ENCODE measurements around the gene BAG3.
"Not testable (repeated sequence)": the region's sequence is repeated elsewhere in the genome, so short reads cannot be mapped to it uniquely, and the experiment has no call there.

Gene BAG3

GRCh38 chr10:119650692-119651513 is at the start of gene BAG3:
TSS of gene BAG3 (plus strand) at chr10:119651380. CDS start at chr10:119651676, 296 bp downstream.
- Histone ChIP-seq H3K4me3 (ENCODE audit: low read length) (peak within 1 kb of the TSS; percentile 73), H3K27ac (ENCODE audit: low read length) (peak within 1 kb of the TSS; percentile 1), H3K36me3 (ENCODE audit: control insufficient read depth, low read depth, low read length) (no peaks in the 10 kb centered on the region), H3K4me1 (ENCODE audit: control insufficient read depth, low read depth, low read length) (peaks cover 11% of the 10 kb centered on the region), H3K27me3 (ENCODE audit: control insufficient read depth, insufficient read depth, low read length) (peaks cover 7% of the 10 kb centered on the region), H3K9ac (ENCODE audit: low read length) (peak within 1 kb of the TSS; percentile 85), H3K9me3 (ENCODE audit: control insufficient read depth, low read depth, low read length) (no peaks in the 10 kb centered on the region)

GRCh38 chr10:119602241-119603095 is 48.7 kb upstream of the BAG3 start:
- Histone ChIP-seq H3K9me3 (ENCODE audit: control insufficient read depth, low read depth, low read length) (no peaks in the 10 kb centered on the region), H3K9ac (ENCODE audit: low read length) (no peak overlapping the region), H3K4me3 (ENCODE audit: low read length) (no peak overlapping the region), H3K4me1 (ENCODE audit: control insufficient read depth, low read depth, low read length) (peaks cover 5% of the 10 kb centered on the region), H3K27ac (ENCODE audit: low read length) (no peak overlapping the region), H3K27me3 (ENCODE audit: control insufficient read depth, insufficient read depth, low read length) (no peaks in the 10 kb centered on the region), H3K36me3 (ENCODE audit: control insufficient read depth, low read depth, low read length) (no peaks in the 10 kb centered on the region)

- Histone ChIP-seq H3K9ac (ENCODE audit: low read length) (no peak overlapping the region), H3K4me1 (ENCODE audit: control insufficient read depth, low read depth, low read length) (no peaks in the 10 kb centered on the region), H3K4me3 (ENCODE audit: low read length) (no peak overlapping the region), H3K27me3 (ENCODE audit: control insufficient read depth, insufficient read depth, low read length) (peaks cover 6% of the 10 kb centered on the region), H3K27ac (ENCODE audit: low read length) (no peak overlapping the region), H3K9me3 (ENCODE audit: control insufficient read depth, low read depth, low read length) (no peaks in the 10 kb centered on the region), H3K36me3 (ENCODE audit: control insufficient read depth, low read depth, low read length) (no peaks in the 10 kb centered on the region)
Measured at GRCh38 chr10:119604468-119604867, 46.7 kb upstream of the BAG3 start.

DNA sequence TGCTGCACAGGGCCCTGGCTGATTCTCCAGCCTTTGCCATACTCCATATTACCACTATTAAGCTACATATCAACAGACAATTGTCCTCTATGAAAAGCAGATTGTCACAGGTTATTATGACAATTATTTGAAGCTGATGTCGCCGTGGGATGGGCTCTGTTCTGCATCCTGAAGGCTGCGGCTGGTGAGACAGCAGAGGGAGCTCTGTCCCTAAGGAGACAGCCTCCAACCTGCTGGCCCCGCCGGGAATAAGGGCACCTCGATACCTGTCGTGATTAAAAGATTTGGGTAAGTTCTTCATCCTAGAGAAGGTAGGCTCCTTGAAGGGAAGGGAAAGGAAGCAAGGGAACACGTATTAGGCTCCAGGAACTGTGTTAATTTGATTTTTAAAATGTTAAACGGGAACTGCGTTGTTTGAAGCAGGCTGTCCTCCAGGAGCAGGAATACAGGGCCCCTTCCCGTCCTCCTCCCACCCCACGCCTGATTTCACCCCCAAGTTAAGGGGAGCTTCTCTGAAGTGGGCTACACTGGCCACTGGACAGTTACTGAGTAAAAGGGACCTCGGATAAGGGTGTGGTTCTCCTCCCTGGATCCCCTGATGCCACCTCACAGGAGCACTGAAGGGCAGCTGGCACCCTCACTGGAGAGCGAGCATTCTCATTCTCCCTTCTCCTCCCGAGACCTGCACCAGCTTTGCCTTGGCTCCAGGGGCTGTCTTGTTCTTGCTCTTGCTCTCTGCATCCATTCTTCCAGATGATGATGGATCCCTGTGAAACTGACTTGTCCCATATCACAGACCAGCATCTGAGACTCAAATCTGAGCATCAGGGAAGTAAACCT is 42.6 kb upstream of the BAG3 start:
- Histone ChIP-seq H3K9me3 (ENCODE audit: control insufficient read depth, low read depth, low read length) (no peaks in the 10 kb centered on the region), H3K4me3 (ENCODE audit: low read length) (no peak overlapping the region), H3K4me1 (ENCODE audit: control insufficient read depth, low read depth, low read length) (no peaks in the 10 kb centered on the region), H3K36me3 (ENCODE audit: control insufficient read depth, low read depth, low read length) (no peaks in the 10 kb centered on the region), H3K27me3 (ENCODE audit: control insufficient read depth, insufficient read depth, low read length) (peaks cover 6% of the 10 kb centered on the region), H3K27ac (ENCODE audit: low read length) (no peak overlapping the region), H3K9ac (ENCODE audit: low read length) (no peak overlapping the region)

- Histone ChIP-seq H3K36me3 (ENCODE audit: control insufficient read depth, low read depth, low read length) (no peaks in the 10 kb centered on the region), H3K4me3 (ENCODE audit: low read length) (no peak overlapping the region), H3K27ac (ENCODE audit: low read length) (no peak overlapping the region), H3K9ac (ENCODE audit: low read length) (no peak overlapping the region), H3K4me1 (ENCODE audit: control insufficient read depth, low read depth, low read length) (no peaks in the 10 kb centered on the region), H3K9me3 (ENCODE audit: control insufficient read depth, low read depth, low read length) (no peaks in the 10 kb centered on the region), H3K27me3 (ENCODE audit: control insufficient read depth, insufficient read depth, low read length) (peaks cover 6% of the 10 kb centered on the region)
Measured at GRCh38 chr10:119609516-119609915, 41.7 kb upstream of the BAG3 start.

GRCh38 chr10:119611433-119611832 is 39.7 kb upstream of the BAG3 start:
- no peaks in the 10 kb centered on the region for H3K4me1 ChIP-seq (ENCODE audit: control insufficient read depth, low read depth, low read length)
- H3K27me3 ChIP-seq (ENCODE audit: control insufficient read depth, insufficient read depth, low read length) = peaks cover 6% of the 10 kb centered on the region
- H3K9ac ChIP-seq (ENCODE audit: low read length) = no peak overlapping the region
- no peak overlapping the region for H3K27ac ChIP-seq (ENCODE audit: low read length)
- no peaks in the 10 kb centered on the region for H3K9me3 ChIP-seq (ENCODE audit: control insufficient read depth, low read depth, low read length)
- H3K4me3 ChIP-seq (ENCODE audit: low read length) = no peak overlapping the region
- H3K36me3 ChIP-seq (ENCODE audit: control insufficient read depth, low read depth, low read length) = no peaks in the 10 kb centered on the region

DNA sequence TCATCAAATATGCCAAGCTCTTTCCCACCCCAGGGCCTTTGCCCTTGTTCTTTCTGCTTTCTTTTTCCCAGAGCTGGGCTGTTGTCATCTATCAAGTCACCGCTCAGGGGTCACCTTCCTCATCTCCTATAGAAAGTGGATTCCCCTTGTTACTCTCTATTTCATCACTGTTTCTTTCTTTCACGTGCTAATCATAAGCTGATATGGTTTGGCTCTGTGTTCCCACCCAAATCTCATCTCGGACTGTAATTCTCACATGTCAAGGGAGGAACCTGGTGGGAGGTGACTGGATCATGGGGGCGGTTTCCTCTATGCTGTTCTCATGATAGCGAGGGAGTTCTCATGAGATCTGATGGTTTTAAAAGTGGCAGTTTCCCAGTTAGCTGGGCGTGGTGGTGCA is 37.4 kb upstream of the BAG3 start:
- Histone ChIP-seq H3K4me3 (ENCODE audit: low read length) (no peak overlapping the region), H3K9ac (ENCODE audit: low read length) (no peak overlapping the region), H3K36me3 (ENCODE audit: control insufficient read depth, low read depth, low read length) (no peaks in the 10 kb centered on the region), H3K27me3 (ENCODE audit: control insufficient read depth, insufficient read depth, low read length) (peaks cover 3% of the 10 kb centered on the region), H3K9me3 (ENCODE audit: control insufficient read depth, low read depth, low read length) (no peaks in the 10 kb centered on the region), H3K4me1 (ENCODE audit: control insufficient read depth, low read depth, low read length) (no peaks in the 10 kb centered on the region), H3K27ac (ENCODE audit: low read length) (no peak overlapping the region)

GRCh38 chr10:119614686-119615085 is 36.5 kb upstream of the BAG3 start:
- no peaks in the 10 kb centered on the region for H3K9me3 ChIP-seq (ENCODE audit: control insufficient read depth, low read depth, low read length)
- H3K27ac ChIP-seq (ENCODE audit: low read length) = no peak overlapping the region

DNA sequence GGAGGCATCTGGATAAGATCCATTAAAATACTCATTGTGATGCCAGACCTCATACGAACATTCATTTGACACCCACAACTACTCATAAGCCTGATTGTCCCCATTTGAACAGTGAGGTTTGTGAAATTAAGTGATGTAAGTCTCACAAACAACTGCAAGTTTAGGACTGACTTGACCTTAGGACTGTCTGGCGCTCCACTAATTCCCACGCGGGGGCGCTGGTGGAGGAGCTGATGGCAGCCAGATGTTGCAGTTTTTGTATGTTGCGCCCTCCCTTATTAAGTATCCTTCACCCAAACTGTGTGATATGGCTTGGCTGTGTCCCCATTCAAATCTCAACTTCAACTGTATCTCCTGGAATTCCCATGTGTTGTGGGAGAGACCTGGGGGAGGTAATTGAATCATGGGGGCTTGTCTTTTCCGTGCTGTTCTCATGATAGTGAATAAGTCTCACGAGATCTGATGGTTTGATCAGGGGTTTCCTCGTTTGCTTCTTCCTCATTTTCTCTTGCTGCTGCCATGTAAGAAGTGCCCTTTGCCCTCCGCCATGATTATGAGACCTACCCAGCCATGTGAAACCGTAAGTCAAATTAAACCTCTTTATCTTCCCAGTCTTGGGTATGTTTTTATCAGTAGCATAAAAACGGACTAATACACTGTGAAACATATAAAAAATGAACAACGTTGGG is 34.2 kb upstream of the BAG3 start:
- Histone ChIP-seq H3K9me3 (ENCODE audit: control insufficient read depth, low read depth, low read length) (no peaks in the 10 kb centered on the region), H3K36me3 (ENCODE audit: control insufficient read depth, low read depth, low read length) (no peaks in the 10 kb centered on the region), H3K27ac (ENCODE audit: low read length) (no peak overlapping the region), H3K4me1 (ENCODE audit: control insufficient read depth, low read depth, low read length) (no peaks in the 10 kb centered on the region), H3K9ac (ENCODE audit: low read length) (no peak overlapping the region), H3K27me3 (ENCODE audit: control insufficient read depth, insufficient read depth, low read length) (no peaks in the 10 kb centered on the region), H3K4me3 (ENCODE audit: low read length) (no peak overlapping the region)

More at GRCh38 chr10:119614686-119615085, 36.5 kb upstream of the BAG3 start:
- Histone ChIP-seq H3K36me3 (ENCODE audit: control insufficient read depth, low read depth, low read length) (no peaks in the 10 kb centered on the region), H3K9ac (ENCODE audit: low read length) (no peak overlapping the region), H3K27me3 (ENCODE audit: control insufficient read depth, insufficient read depth, low read length) (no peaks in the 10 kb centered on the region), H3K4me1 (ENCODE audit: control insufficient read depth, low read depth, low read length) (no peaks in the 10 kb centered on the region), H3K4me3 (ENCODE audit: low read length) (no peak overlapping the region)

- Histone ChIP-seq H3K9me3 (ENCODE audit: control insufficient read depth, low read depth, low read length) (no peaks in the 10 kb centered on the region), H3K27ac (ENCODE audit: low read length) (no peak overlapping the region), H3K27me3 (ENCODE audit: control insufficient read depth, insufficient read depth, low read length) (no peaks in the 10 kb centered on the region), H3K4me3 (ENCODE audit: low read length) (no peak overlapping the region), H3K4me1 (ENCODE audit: control insufficient read depth, low read depth, low read length) (no peaks in the 10 kb centered on the region), H3K36me3 (ENCODE audit: control insufficient read depth, low read depth, low read length) (no peaks in the 10 kb centered on the region), H3K9ac (ENCODE audit: low read length) (no peak overlapping the region)
Measured at GRCh38 chr10:119619215-119619614, 32.0 kb upstream of the BAG3 start.

- not testable (repeated sequence) for H3K9me3 ChIP-seq (ENCODE audit: control insufficient read depth, low read depth, low read length); H3K4me3 ChIP-seq (ENCODE audit: low read length); H3K4me1 ChIP-seq (ENCODE audit: control insufficient read depth, low read depth, low read length); H3K9ac ChIP-seq (ENCODE audit: low read length); H3K27ac ChIP-seq (ENCODE audit: low read length); H3K36me3 ChIP-seq (ENCODE audit: control insufficient read depth, low read depth, low read length); H3K27me3 ChIP-seq (ENCODE audit: control insufficient read depth, insufficient read depth, low read length)
Measured at GRCh38 chr10:119619811-119620210, 31.4 kb upstream of the BAG3 start.
